Loucy (cell line): ENCODE results near the gene HIRIP3.

Experiments
- H2AFZ ChIP-seq: fragments of 200-600 bp; sonication (generic); 2 replicates; pipeline ENCODE4 v1.6.0; 2016; ENCODE audit warnings: antibody characterized with exemption, mild to moderate bottlenecking, low read length, moderate library complexity
- H3F3A ChIP-seq: fragments of 200-600 bp; 2 replicates; pipeline ENCODE4 v1.6.0; 2016; ENCODE audit warnings: antibody characterized with exemption, low read depth, mild to moderate bottlenecking
- H3K27me3 ChIP-seq: fragments of 200-600 bp; sonication (generic); 2 replicates; pipeline ENCODE4 v1.6.1; 2014; ENCODE audit warnings: low read length, mild to moderate bottlenecking; ENCODE audit not compliant: insufficient read depth, poor library complexity, severe bottlenecking
- H3K36me3 ChIP-seq: fragments of 200-600 bp; sonication (generic); 2 replicates; pipeline ENCODE4 v1.6.1; 2016; ENCODE audit warnings: low read length; ENCODE audit not compliant: insufficient read depth
- H3K4me1 ChIP-seq: fragments of 200-600 bp; sonication (generic); 2 replicates; pipeline ENCODE4 v1.5.1; 2014; ENCODE audit warnings: low read length, mild to moderate bottlenecking; ENCODE audit not compliant: insufficient read depth, poor library complexity, severe bottlenecking
- H3K4me2 ChIP-seq: fragments of 200-600 bp; sonication (generic); 2 replicates; pipeline ENCODE4 v1.6.0; 2014; ENCODE audit warnings: antibody characterized with exemption, low read length, low read depth, mild to moderate bottlenecking; ENCODE audit not compliant: poor library complexity, severe bottlenecking
- H3K4me3 ChIP-seq: fragments of 200-600 bp; sonication (generic); 2 replicates; pipeline ENCODE4 v1.5.1; 2014; ENCODE audit warnings: low read length, mild to moderate bottlenecking, mixed read lengths; ENCODE audit not compliant: poor library complexity, severe bottlenecking
- H3K79me2 ChIP-seq: fragments of 200-600 bp; sonication (generic); 2 replicates; pipeline ENCODE4 v1.6.1; 2014; ENCODE audit warnings: low read length; ENCODE audit not compliant: insufficient read depth
- H3K9ac ChIP-seq: fragments of 200-600 bp; sonication (generic); 2 replicates; pipeline ENCODE4 v1.6.0; 2014; ENCODE audit warnings: mild to moderate bottlenecking, low read depth, low read length, moderate library complexity; ENCODE audit not compliant: poor library complexity, severe bottlenecking
- H3K9me2 ChIP-seq: fragments of 200-600 bp; sonication (generic); replicated peaks from 2 replicates; pipeline ENCODE4 v1.6.1; 2016; ENCODE audit warnings: low read depth, low read length, mixed read lengths
- H3K9me3 ChIP-seq: fragments of 200-600 bp; sonication (generic); 2 replicates; pipeline ENCODE4 v1.6.1; 2014; ENCODE audit warnings: mild to moderate bottlenecking, antibody characterized with exemption, low read length, low read depth; ENCODE audit not compliant: insufficient read depth
- H4K20me1 ChIP-seq: fragments of 200-600 bp; sonication (generic); 2 replicates; pipeline ENCODE4 v1.6.0; 2014; ENCODE audit warnings: antibody characterized with exemption, low read length, mild to moderate bottlenecking; ENCODE audit not compliant: insufficient read depth, poor library complexity, severe bottlenecking
- EZH2phosphoT487 ChIP-seq: fragments of 200-600 bp; IDR thresholded peaks from 2 replicates; pipeline ENCODE4 v1.6.1; 2018; ENCODE audit warnings: antibody characterized with exemption, mild to moderate bottlenecking, moderate library complexity, borderline replicate concordance
- TF ChIP-seq, protein P1 (sequence below): fragments of 200-600 bp; sonication (generic); conservative IDR thresholded peaks from 2 replicates; pipeline ENCODE4 v1.5.1; 2014; ENCODE audit warnings: mild to moderate bottlenecking, antibody characterized with exemption, low read length

HIRIP3 gene

DNA sequence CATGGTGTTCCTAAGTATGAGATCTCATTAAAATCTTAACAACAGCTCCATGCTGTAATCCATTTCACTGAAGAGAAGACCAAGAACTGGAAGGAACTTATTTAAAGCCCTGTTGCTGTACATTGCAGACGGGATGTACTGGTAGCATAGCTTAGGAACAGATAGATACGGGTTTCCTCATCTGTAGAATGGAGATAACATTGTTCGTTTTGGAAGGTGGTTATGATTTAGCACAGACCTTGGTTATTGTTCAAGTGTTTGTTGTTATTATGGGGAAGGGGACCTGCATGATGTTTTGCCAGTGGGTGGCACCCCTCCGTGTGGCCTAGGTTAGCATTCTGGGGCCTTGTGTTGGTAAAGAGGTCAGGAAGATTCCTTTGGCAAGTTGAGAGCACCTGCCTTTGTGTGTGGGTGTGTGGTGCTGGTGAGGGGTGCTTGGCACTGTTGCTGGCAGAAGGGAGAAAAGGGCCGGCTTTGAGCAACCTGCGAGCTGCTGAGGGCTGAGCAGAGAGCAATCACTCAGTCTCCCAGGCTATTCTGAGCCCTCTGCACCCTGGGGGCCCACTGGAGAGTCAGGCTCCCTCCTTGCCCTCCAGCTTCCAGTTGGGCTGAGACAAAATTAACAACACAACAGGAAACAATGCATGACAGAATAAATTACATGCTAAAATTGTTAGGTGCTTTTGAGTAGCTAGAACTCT is 19.5 kb downstream of the HIRIP3 start:
- H3K9ac ChIP-seq, result peak overlapping the region; percentile 96
- peaks cover 48% of the 10 kb centered on the region for H4K20me1 ChIP-seq
- H3K36me3 ChIP-seq, result peaks cover 31% of the 10 kb centered on the region

GRCh38 chr16:29975134-29975538 is 20.3 kb downstream of the HIRIP3 start:
- no peaks in the 10 kb centered on the region for H3K9me3 ChIP-seq
- H3K4me2 ChIP-seq, result peak overlapping the region; percentile 86
- peak overlapping the region; percentile 97 for H3K4me3 ChIP-seq
- peaks cover 48% of the 10 kb centered on the region for H4K20me1 ChIP-seq
- H3K79me2 ChIP-seq, result peaks cover 52% of the 10 kb centered on the region
- H3F3A ChIP-seq, result no peaks in the 10 kb centered on the region; the same call in 1 of the 2 replicates
- no peak for TF ChIP-seq EZH2phosphoT487
- TF ChIP-seq, protein P1, sequence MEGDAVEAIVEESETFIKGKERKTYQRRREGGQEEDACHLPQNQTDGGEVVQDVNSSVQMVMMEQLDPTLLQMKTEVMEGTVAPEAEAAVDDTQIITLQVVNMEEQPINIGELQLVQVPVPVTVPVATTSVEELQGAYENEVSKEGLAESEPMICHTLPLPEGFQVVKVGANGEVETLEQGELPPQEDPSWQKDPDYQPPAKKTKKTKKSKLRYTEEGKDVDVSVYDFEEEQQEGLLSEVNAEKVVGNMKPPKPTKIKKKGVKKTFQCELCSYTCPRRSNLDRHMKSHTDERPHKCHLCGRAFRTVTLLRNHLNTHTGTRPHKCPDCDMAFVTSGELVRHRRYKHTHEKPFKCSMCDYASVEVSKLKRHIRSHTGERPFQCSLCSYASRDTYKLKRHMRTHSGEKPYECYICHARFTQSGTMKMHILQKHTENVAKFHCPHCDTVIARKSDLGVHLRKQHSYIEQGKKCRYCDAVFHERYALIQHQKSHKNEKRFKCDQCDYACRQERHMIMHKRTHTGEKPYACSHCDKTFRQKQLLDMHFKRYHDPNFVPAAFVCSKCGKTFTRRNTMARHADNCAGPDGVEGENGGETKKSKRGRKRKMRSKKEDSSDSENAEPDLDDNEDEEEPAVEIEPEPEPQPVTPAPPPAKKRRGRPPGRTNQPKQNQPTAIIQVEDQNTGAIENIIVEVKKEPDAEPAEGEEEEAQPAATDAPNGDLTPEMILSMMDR, result no peak
- H2AFZ ChIP-seq, result no peak overlapping the region
- no peaks in the 10 kb centered on the region for H3K27me3 ChIP-seq
- no peaks in the 10 kb centered on the region for H3K9me2 ChIP-seq
- peak overlapping the region; percentile 96 for H3K9ac ChIP-seq
- H3K36me3 ChIP-seq, result peaks cover 23% of the 10 kb centered on the region; the same call in 1 of the 2 replicates
- H3K4me1 ChIP-seq, result peaks cover 42% of the 10 kb centered on the region

More for the DNA sequence above, 19.5 kb downstream of the HIRIP3 start:
- Histone ChIP-seq H2AFZ (no peak overlapping the region), H3K79me2 (peaks cover 52% of the 10 kb centered on the region), H3K4me2 (peak overlapping the region; percentile 86), H3K4me1 (peaks cover 42% of the 10 kb centered on the region), H3K4me3 (peak overlapping the region; percentile 97), H3K27me3 (no peaks in the 10 kb centered on the region), H3K9me2 (no peaks in the 10 kb centered on the region), H3F3A (no peaks in the 10 kb centered on the region; the same call in 1 of the 2 replicates), H3K9me3 (no peaks in the 10 kb centered on the region)
- TF ChIP-seq, protein P1, result 0 out of 2 replicates have a peak, but pooled peaks have one; percentile 15
- no peak for TF ChIP-seq EZH2phosphoT487

DNA sequence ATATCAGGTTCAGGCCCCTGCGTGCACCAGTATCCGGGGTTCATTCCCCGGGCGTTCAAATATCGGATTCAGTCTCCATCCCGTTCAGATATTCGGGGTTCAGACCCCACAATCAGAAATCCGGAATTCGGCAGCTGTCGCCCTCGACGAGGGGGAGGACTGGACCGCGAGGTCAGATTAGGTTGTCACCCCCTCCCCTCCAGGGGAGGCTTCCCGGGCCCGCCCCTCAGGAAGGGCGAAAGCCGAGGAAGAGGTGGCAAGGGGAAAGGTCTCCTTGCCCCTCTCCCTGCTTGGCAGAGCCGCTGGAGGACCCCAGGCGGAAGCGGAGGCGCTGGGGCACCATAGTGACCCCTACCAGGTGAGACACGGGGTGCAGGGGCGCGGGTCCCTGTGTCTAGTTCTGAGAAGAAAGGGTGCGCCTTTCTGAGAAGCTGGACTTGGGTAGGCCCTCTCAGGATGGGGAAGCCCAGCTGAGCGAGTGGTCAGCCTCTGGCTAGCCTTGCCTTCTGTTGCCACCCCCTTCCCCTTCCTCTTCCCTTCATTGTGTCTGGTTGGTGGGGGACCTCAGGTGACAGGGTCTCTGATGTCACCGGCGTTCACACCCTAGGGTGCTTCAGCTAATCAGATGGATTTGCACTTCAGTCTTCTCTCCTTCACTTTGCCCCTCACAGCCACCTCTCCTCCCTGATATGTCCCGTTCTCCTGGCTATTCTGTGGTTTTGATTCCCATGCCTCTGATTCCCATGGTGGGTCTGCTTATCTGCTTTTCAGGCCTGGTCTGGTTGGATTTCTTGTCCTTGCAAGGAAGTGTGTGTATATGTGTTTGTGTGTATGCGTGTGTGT is 20.9 kb downstream of the HIRIP3 start:
- no peak for TF ChIP-seq EZH2phosphoT487
- TF ChIP-seq, protein P1, result no peak; the same call in 1 of the 2 replicates
- Histone ChIP-seq H3K4me2 (peak overlapping the region; percentile 86), H3K27me3 (no peaks in the 10 kb centered on the region), H3F3A (no peaks in the 10 kb centered on the region; the same call in 1 of the 2 replicates), H3K79me2 (peaks cover 52% of the 10 kb centered on the region), H2AFZ (peak overlapping the region; percentile 76), H3K4me3 (peak overlapping the region; percentile 97), H3K9me3 (no peaks in the 10 kb centered on the region), H3K4me1 (peaks cover 42% of the 10 kb centered on the region), H3K9me2 (no peaks in the 10 kb centered on the region), H3K36me3 (peaks cover 16% of the 10 kb centered on the region; the same call in 1 of the 2 replicates), H4K20me1 (peaks cover 48% of the 10 kb centered on the region), H3K9ac (peak overlapping the region; percentile 96)
